Spleen (tissue), 7 donors: ENCODE results near the gene LRRC7.

ENCODE experiments used
- CTCF ChIP-seq, 11 experiments: fragments of 200-600 bp in 7 of 11; fragments of 450-650 bp in 4 of 11; sonication (generic) in 4 of 11; IDR thresholded peaks in 8 of 11; conservative IDR thresholded peaks in 3 of 11; 1 replicate in 7 of 11; 2 replicates in 4 of 11; pipeline versions ENCODE4 v1.4.0 to v1.8.0; 2016 to 2021; ENCODE audit warnings: antibody characterized with exemption in 11 of 11, inconsistent platforms in 4 of 11, mild to moderate bottlenecking in 1 of 11
- POLR2A ChIP-seq, 3 donors: fragments of 450-650 bp; IDR thresholded peaks; one replicate each; pipeline ENCODE4 v1.5.1; 2017; ENCODE audit warnings: antibody characterized with exemption in 3 of 3, mild to moderate bottlenecking in 1 of 3
- POLR2AphosphoS5 ChIP-seq, 3 donors: sonication (generic); formaldehyde crosslinking; IDR thresholded peaks; one replicate each; pipeline ENCODE4 v1.5.1; 2017; ENCODE audit warnings: antibody characterized with exemption in 3 of 3
- donor health status: DM: no; HTN: no; CAD: no; lungs with moderate emphysema.
- donor health status: DM: no; HTN: no; CAD: no.
- donor health status: DM: no; HTN: no; CAD: no.

- TF ChIP-seq CTCF (IDR thresholded peaks at IDR 0.05 in 8 of 11, conservative IDR thresholded peaks at IDR 0.05 in 3 of 11) (no peak), POLR2A (IDR thresholded peaks at IDR 0.05) (no peak), POLR2AphosphoS5 (IDR thresholded peaks at IDR 0.05) (no peak)
Measured at GRCh38 chr1:69697340-69697739, 129.6 kb downstream of the LRRC7 start.
